GM18867 (cell line): ENCODE results near the gene SPESP1.

Experiments used
- ATAC-seq: cut with Tn5 transposase; IDR thresholded peaks from one replicate; pipeline ENCODE4 v1.9.1; 2021; ENCODE audit warnings: mild to moderate bottlenecking, moderate library complexity; ENCODE audit not compliant: unreplicated experiment

SPESP1 gene

DNA sequence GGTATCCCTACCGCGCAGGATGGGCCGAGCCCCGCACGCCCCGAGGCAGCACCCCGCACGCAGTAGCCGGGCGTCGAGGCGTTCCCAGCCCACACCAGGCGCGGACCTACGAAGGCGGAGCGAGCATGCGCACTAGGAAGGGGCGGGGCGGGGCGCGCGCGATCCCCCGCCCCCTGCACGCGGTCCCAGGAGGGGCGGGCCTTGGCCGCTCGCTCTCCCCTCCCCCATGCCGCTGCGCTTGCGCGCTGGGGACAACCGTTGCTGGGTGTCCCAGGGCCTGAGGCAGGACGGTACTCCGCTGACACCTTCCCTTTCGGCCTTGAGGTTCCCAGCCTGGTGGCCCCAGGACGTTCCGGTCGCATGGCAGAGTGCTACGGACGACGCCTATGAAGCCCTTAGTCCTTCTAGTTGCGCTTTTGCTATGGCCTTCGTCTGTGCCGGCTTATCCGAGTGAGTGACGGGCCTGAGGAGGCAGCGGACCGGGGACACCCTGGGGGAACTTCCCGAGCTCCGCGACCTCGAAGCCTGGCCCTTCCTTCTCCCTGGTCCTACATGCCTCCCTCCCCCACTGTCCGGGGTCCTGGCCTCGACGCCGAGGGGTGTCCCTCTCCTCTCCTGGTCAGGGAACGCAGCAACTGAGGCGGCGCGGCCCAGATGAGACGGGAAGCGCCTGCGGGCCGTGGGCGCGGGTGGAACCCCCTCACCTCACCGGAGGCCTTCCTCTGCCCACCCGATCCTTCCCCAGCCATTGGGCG is at the start of gene SPESP1:
SPESP1 (plus strand) TSS at position 258 of the 755 bp plus-strand sequence; CDS start at position 387, 129 bp downstream.
- ATAC-seq, result no peak

DNA sequence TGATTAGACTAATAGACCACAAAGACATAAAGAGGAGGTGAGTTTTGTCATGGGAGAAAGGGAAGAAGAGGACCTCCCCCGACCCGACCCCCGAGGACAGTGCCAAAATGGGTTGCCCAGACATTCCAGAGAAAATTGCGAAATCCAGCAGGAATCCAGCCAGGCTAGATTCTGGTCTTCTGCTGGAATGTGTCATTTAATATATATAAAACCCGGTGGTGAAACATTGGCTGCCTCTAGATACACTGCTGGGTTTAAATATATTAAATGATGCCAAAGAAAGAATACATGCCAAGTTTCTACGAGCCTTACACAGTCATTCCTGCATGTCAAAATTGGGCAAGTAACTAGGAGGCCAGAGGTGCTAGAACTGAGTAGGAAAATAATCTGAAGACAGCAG is 45.3 kb upstream of the SPESP1 start:
- ATAC-seq, result no peak

DNA sequence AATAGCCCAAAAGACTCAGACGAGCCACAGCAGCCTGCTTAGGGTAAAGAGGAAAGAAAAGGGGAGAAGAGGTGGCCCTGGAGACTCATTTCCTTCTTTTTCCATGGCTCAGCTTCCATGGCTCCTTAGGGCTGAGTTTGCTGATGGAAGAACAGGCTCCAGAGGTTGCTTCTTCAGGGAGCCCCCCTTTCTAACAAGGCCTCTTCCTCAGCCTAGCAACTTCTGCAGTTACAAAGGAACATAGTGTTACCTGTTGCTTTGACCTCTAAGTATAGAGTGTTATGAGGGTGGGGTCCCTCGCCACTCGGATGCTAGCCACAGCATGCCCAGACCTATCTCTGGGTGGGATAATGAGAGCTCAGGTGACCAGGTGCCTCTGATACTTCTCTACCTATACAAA is 43.2 kb upstream of the SPESP1 start:
- ATAC-seq, result no peak

DNA sequence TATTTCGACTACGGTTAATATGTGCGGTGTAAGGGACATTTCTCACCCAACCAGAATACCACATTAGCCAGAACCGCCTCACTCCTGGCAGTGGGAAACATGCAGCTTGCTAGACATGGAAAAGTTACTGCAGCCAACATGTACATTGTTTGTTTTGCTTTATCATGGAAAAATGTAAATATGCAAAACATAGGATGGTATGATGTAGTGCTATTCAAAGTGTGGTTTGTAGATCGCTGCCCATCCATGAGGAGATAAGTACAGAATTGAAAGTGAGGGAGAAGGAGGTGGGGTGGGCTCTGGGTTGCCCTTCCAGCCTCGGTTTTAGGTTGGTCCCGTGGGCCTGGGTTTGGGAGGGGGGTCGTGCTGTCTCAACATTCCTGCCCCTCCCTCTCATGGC is 42.5 kb upstream of the SPESP1 start:
- no peak for ATAC-seq

DNA sequence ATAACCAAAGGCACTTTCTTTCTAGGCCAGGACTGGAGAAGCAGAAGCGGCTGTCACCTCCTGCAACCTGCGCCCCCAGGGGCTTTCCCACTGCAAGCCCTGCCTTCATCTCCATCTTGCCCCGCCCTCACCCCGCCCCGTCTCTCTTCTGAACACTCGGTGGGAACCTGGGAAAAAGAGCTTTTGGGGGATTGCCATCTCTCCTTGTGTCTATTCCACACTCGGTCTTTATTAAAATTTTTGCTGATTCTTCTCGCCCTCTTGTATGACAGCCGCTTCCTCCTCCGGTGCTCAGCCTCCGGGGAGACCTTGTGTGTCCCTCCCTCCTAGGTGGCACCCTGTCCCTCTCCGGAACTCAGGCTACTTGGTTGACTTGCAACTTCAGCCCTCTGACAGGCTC is 41.9 kb upstream of the SPESP1 start:
- ATAC-seq, result no peak

DNA sequence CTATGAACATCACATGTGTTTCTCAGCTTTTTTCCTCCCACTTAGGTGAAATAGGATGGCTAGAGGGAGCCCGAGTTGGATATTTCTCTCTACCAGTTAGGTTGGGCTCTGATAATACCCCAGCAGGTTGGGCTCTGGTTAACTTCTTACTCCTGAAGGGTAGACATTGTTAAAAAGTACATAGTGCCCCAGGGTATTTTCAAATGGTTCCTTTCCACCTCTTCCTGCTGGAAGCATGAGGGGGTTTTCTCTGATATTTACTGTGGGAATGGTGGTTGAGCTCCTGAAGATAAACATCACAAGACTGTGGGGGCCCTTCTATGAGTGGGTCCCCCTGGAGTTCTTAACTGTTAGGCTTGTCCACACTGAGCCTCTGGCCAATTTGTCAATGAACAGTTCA is 36.1 kb upstream of the SPESP1 start:
- ATAC-seq, result no peak

DNA sequence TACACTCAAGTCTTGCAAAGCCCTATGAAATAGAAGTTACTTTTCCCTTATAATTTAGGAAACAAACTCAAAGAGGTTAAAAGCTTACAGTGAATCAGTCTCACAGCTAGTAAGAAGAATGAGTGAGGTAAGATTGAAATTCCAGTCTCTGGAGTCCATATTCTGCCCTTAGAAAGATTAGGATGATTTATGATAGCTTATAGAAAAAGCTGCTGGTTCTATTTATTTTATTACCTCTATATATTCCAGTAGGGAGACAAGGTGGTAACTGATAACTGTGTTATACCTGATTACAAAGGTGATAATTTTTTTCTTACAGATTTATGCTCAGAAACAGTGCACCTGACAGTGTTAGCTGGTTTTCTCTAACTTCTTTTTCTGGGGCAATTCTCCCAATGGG is 34.1 kb upstream of the SPESP1 start:
- ATAC-seq, result no peak

DNA sequence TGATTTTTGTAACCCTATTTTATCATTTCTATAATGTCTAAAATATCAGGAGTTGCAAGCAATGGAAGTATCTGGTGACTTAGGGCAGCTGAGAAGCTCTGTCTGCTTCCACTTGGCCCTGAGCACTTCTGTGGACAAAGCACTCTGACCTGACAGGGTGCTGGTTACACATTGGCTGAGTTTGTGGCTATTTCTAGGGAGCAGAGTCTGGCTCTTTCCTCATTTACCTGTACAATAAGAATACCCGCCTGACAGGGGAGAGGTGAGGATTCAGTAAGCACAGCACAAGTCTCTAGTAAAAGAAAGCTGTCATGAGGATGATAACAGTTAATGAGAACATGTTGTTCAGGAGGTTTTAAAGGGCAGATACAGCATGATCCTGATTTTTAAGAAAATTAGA is 33.3 kb upstream of the SPESP1 start:
- no peak for ATAC-seq

DNA sequence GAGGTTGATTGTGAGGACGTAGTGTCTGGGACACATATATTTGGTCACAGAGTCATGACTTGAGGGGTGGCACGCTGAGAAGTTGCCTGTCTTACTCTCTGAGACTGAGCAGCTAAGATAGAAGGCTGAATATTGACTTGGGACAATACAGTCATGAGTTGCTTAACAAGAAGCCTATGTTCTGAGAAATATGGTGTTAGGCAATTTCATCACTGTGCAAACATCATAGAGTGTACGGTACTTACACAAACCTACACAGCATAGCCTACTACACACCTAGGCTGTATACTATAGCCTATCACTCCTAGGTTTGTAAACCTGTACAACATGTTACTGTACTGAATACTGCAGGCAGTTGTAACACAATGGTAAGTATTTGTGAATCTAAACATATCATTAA is 30.3 kb upstream of the SPESP1 start:
- ATAC-seq, result no peak

DNA sequence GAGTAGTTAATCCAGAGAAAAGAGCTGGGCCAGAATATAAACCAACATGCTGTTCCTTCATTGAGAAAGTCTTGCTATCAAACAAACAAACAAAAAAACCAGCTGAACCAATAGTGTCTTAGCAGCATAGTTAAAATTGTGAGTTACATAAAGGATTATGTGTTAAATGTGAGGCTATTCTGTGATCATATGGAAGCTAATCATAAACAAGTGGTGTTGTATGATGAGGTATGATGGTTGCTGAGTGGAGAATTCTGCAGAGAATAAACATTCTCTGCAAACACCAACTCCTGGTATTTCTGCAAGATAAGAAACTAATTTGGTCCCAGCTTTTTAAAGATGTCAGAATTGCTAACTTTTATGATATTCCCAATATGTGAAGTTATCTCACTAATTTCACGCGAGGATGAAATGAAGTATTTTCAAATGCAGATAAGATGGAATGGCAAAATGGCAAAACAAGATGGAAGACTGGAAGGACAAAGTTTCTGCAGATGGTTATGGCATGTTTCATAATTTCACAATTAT is 22.9 kb upstream of the SPESP1 start:
- no peak for ATAC-seq

DNA sequence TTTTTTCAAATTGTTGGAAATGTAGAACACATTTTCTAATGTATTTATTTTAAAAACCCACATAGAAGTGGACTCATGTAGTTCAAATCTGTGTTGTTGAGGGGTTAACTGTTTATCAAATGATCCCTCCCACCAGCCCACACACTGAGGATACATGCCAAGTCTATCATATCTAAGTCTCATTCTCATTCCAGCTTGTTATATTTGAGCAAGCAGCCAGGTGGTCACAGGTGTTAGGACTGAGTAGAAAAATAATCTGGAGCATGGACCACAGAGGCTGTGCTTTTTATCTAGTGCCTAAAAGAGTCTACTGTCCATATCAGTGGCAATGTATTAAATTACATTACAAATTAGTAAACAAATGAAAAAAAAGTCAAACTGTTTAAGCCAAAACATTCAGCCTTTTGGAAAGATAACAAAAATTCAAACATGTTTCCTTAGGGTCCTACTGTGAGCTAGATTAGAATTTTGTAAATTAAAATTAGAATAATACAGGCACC is 20.7 kb upstream of the SPESP1 start:
- ATAC-seq, result no peak

DNA sequence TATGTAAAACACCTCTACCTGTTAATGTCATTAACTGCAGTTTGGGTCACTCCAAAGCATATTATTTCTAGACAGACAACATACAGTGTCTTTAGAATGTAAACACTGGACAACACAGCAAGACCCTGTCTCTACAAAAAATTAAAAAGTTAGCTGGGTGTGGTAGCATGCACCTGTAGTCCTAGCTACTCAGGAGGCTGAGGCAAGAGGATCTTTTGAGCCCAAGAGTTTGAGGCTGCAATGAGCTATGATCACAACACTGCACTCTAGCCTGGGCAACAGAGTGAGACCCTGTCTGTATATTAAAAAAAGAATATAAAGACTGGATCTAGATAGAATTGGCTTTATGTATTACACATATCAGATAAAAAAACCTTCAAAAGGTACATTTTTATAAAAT is 20.0 kb upstream of the SPESP1 start:
- ATAC-seq, result no peak

DNA sequence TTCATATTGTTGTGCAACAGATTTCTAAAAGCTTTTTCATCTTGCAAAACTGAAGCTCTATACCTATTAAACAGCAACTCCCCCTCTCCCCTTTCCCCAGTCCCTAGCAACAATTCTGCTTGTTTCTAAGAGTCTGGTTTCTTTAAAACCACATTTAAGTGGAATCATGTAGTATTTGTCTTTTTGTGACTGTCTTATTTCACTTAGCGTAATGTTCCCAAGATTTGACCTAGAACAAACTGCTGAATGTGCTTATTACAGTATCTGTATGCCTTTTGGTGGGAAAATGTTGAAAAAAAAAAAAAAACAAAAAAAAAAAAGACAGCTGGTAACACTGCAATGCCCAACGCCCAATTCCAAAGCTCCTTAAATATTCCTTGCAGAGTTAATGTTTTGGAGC is 19.5 kb upstream of the SPESP1 start:
- ATAC-seq, result no peak

DNA sequence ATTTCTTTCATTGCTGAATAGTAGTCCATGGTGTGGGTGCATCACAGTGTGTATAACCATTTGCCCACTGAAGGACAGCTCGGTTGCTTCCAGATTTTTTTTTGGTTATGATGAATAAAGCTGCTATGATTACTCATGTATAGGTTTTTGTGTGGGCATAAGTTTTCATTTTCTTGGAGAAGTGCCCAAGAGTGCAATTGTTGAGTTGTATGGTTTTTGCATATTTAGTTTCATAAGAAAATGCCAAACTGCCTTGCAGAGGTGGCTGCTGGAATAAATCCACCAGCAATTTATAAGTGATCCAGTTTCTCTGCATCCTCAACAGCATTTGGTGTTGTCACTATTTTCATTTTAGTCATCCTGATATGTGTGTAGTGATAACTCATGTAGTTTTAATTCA is 8.4 kb upstream of the SPESP1 start:
- ATAC-seq, result no peak

DNA sequence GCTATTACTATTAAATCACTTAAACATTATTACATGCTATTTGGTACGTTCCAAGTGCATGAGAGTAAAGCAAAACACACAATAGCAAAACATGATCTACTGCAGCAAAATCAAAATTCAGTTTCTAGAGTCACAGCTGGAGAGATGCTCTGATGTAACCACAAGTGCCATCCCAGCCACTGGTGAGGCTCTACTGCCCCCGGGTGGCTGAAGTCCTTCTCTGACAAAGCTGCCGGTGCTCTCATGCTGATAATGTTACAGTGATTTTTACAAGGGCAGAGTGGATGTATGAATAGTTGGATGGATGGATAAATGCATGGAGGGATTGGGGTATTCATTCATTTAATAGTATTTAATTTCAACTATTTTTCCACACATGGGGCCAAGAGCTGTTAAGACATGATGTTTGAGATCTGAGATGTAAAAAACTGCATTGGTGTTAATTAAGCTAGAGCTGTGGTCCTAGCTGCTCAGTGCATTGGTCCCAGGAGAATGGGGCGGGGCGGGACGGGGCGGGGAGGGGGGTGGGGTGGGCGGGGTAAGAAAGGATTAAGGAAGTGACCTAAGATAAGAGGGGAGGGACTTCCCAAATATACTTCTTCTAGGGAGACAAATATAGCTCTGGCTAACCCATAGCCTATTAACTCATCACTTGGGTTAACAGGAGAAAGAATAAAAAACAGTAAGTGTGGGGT is 5.3 kb upstream of the SPESP1 start:
- ATAC-seq, result no peak

DNA sequence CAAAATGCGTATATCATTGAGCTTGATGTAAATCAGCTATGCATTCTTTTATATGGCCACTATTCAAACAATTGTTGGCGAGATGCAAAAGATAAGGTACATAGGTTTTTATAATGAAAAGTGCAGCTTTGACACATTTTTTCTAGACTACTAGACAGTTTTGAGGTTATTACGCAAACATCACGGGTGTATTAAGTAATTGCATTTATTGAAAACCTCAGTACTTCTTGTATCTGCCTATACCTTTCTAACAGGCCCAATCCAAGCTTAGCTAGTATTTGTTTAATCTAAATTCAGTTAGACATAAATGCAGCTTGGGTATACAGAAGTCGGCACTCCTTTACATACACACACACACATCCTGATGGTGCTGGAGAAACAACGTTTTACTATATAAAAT is 2.7 kb downstream of the SPESP1 start:
- no peak for ATAC-seq

DNA sequence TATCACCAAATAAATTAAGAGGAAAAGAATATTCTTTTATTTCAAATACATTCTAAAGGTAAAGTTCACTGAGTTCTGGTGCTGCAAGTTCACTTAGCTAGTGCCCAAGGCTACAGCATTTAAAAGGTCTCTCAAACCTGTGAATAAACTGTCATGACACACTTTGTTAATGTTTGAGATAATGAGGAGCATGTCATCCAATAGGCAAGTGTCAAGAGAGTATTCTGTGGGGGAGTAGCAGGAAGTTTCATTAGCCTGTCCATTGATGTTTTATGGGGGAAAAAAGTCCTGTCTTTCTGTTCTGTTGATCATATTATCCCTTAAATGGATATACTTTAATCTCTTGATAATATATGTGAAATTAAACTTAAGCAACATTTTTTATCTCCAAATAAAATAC is 4.0 kb downstream of the SPESP1 start:
- no peak for ATAC-seq

DNA sequence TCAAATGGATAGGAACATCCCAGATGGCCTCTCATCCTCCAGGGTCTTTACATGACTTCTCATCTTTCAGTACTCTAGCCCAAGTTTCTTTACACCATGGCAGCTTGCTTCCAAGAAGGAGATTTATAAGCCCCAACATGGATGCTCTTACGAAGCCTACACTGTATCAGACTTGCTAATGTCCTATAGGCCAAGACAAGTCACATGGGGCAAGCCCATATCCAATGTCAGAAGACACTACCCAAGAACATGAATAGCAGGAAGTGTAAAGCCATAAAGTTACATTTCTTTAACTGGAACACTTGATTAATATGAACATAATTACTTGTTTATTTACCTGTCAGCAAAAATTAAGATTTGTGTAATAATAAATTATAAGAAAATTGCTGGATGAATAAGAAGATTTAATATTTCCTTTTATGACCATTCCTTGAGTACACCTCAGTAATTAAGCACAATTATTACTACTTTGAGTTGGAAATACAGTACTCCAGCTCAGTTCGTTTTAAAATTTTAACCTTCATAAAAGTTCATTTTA is 5.1 kb downstream of the SPESP1 start:
- ATAC-seq, result no peak

DNA sequence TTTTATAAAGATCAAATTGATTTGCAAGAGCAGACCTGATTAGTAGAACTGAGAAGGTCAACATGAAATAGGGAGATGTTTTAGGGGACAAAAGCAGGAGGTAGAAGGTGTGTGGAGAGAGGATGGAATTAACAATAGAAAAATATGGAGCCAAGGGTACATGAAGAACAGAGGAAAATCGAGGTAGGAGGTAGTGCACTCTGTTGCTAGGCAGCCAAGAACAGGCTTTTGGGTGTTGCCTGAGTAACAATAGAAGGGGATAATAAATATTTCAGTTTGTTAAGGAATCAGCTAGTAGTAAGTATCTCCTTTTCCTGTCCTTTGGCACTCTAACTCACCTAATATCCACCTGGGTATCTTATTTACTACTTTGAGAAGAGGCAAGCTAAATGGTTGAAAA is 9.2 kb downstream of the SPESP1 start:
- no peak for ATAC-seq

DNA sequence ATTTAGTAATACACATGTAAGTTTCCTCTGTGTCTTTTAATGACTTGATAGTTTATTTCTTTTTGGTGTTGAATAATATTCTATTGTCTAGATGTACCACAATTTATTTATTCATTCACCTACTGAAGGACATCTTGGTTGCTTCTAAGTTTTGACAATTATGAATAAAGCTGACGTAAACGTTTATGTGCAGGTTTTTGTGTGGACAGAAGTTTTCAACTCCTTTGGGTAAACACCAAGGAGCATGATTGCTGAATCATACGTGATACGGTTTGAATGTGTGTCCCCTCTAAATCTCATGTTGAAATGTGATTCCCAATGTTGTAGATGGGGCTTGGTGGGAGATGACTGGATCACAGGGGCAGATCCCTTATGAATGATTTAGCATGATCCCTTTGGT is 21.5 kb downstream of the SPESP1 start:
- ATAC-seq, result no peak

DNA sequence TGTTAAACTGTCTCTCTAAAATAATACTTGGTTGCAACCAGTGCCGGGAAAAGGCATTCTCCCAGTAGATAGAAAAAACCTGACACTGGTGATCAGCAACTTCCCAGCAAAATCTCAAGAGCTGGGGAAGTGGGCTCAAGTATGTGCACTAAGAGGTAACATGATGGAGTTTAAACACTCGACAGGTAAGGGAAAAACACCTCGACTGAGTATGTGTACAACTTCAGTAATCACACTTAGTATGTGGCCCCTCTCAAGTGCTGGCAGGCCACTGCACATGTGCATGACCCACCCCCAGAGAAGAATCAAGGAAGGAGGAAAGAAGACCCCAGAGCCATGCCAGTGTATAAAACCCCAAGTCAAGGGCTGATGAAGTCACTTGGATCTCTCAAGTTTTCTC is 27.4 kb downstream of the SPESP1 start:
- no peak for ATAC-seq

DNA sequence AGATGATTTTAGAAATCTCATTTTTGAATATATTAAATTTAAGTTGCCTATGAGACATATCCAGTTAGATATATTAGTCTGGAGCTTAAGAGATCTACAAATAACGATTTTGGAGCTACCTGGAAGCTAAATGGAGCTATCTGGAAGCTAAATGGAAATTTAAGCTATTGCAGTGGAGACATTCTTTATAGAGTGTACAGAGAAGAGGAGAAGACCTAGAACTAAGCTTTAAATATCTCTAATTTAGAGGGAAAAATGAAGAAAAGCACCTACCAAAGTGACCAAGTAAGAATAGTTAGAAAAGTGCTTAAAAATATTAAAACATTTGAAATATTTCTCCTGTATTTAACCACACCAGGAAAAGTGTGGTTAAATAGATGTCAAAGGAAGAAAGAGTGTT is 28.3 kb downstream of the SPESP1 start:
- no peak for ATAC-seq
